Measurements from ENCODE around the gene DEGS2. TPM values are rescaled to one million over a fixed set of nuclear protein-coding genes. Genes with fewer than 3 reads are reported as not detected.
"Not testable (repeated sequence)": the region's sequence is repeated elsewhere in the genome, so short reads cannot be mapped to it uniquely, and the experiment has no call there.

Gene DEGS2
- total and polyA plus RNA-seq, 12 donors, result 0.04 to 0.20 (median 0.10) TPM; not detected in 7

GRCh38 chr14:100159865-100160533 lies 554 bp upstream of the DEGS2 start:
- peaks cover 10 to 51% (median 47%) of the 10 kb centered on the region in 7 donors for H3K27me3 ChIP-seq
- intact Hi-C loops (cut with DNase I), result no loop called here
- DNase-seq (no peak), ATAC-seq (no peak)
- H3K9me3 ChIP-seq, result peaks cover 0 to 3% (median under 1%) of the 10 kb centered on the region in 11 donors
- H3K27ac ChIP-seq, result no peak overlapping the region
- no peak for TF ChIP-seq CTCF (IDR thresholded peaks at IDR 0.05)
- H3K4me1 ChIP-seq, result peaks cover 0 to 16% (median 14%) of the 10 kb centered on the region in 9 donors
- WGBS, 2 donors, result 9% methylated on average over 39 of the region's 39 CpGs
- peak overlapping the region in 9 of 10 donors; percentile 24 to 51 (median 43) for H3K4me3 ChIP-seq
- no peaks in the 10 kb centered on the region for H3K36me3 ChIP-seq

- DNase-seq, result no peak
- H3K27ac ChIP-seq, result no peak overlapping the region
- no peak for TF ChIP-seq CTCF (IDR thresholded peaks at IDR 0.05)
- intact Hi-C loops (cut with DNase I), result no loop called here
- ATAC-seq, result no peak
- WGBS, 2 donors, result 12 to 14% methylated on average over 31 to 32 of the region's 32 CpGs
- H3K9me3 ChIP-seq, result peaks cover 0 to 12% (median 6%) of the 10 kb centered on the region in 11 donors
- H3K4me1 ChIP-seq, result peaks cover 0 to 16% (median 14%) of the 10 kb centered on the region in 9 donors
- no peaks in the 10 kb centered on the region for H3K36me3 ChIP-seq
- peaks cover 10 to 51% (median 47%) of the 10 kb centered on the region in 7 donors for H3K27me3 ChIP-seq
- H3K4me3 ChIP-seq, result peak overlapping the region; percentile 21 to 51 (median 40)
Observed at GRCh38 chr14:100158566-100159093, 815 bp downstream of the DEGS2 start.

GRCh38 chr14:100157548-100158232 lies 1.8 kb downstream of the DEGS2 start:
- H3K36me3 ChIP-seq; H3K27ac ChIP-seq; H3K4me3 ChIP-seq; ATAC-seq; intact Hi-C loops (cut with DNase I); DNase-seq: not testable (repeated sequence)
- Histone ChIP-seq H3K9me3 (peaks cover 0 to 12% (median 6%) of the 10 kb centered on the region in 11 donors), H3K27me3 (peaks cover 10 to 51% (median 47%) of the 10 kb centered on the region in 7 donors), H3K4me1 (peaks cover 0 to 16% (median 14%) of the 10 kb centered on the region in 9 donors)
- WGBS, 2 donors, result 85 to 88% methylated on average over 16 of the region's 16 CpGs

GRCh38 chr14:100156776-100157175 lies 2.7 kb downstream of the DEGS2 start:
- Histone ChIP-seq H3K27ac (no peak overlapping the region), H3K27me3 (peaks cover 10 to 51% (median 49%) of the 10 kb centered on the region in 7 donors), H3K4me1 (peaks cover 0 to 16% (median 14%) of the 10 kb centered on the region in 9 donors), H3K36me3 (no peaks in the 10 kb centered on the region), H3K4me3 (no peak overlapping the region), H3K9me3 (peaks cover 0 to 12% (median 6%) of the 10 kb centered on the region in 11 donors)
- WGBS, 2 donors, result 76 to 80% methylated on average over 6 of the region's 6 CpGs
- no peak for TF ChIP-seq CTCF (IDR thresholded peaks at IDR 0.05)
- DNase-seq (peak in 1 of 2 donors; percentile 3), ATAC-seq (no peak)
- intact Hi-C loops (cut with DNase I), result no loop called here
